Trophoblast cell (in vitro differentiated cells and primary cell): ENCODE results near the gene CAPS.

Experiments used
- DNase-seq, 2 donors: peaks; one replicate each; pipeline ENCODE4 v3.0.0-alpha.2; 2016
- H2AFZ ChIP-seq: 2 replicates; pipeline ENCODE4 v1.6.1; 2013; ENCODE audit warnings: low read length, moderate library complexity, mild to moderate bottlenecking; ENCODE audit not compliant: insufficient read depth, poor library complexity
- H2AK5ac ChIP-seq: 2 replicates; pipeline ENCODE4 v1.6.1; 2013; ENCODE audit warnings: mild to moderate bottlenecking, low read length
- H2BK120ac ChIP-seq: 2 replicates; pipeline ENCODE4 v1.6.1; 2013; ENCODE audit warnings: low read length, mild to moderate bottlenecking, moderate library complexity; ENCODE audit not compliant: insufficient read depth, poor library complexity
- H2BK12ac ChIP-seq: 2 replicates; pipeline ENCODE4 v1.6.1; 2013; ENCODE audit warnings: mild to moderate bottlenecking, low read length, moderate library complexity
- H2BK5ac ChIP-seq: 2 replicates; pipeline ENCODE4 v1.6.1; 2013; ENCODE audit warnings: low read length, low read depth, moderate library complexity, mild to moderate bottlenecking; ENCODE audit not compliant: poor library complexity
- H3K14ac ChIP-seq: 2 replicates; pipeline ENCODE4 v1.6.1; 2013; ENCODE audit warnings: mild to moderate bottlenecking, low read length
- H3K18ac ChIP-seq: 2 replicates; pipeline ENCODE4 v1.6.1; 2013; ENCODE audit warnings: mild to moderate bottlenecking, low read length
- H3K23ac ChIP-seq: 2 replicates; pipeline ENCODE4 v1.6.1; 2013; ENCODE audit warnings: low read length
- H3K27ac ChIP-seq: 2 replicates; pipeline ENCODE4 v1.5.1; 2013; ENCODE audit warnings: low read depth, mild to moderate bottlenecking, inconsistent platforms, low read length, moderate library complexity
- H3K27me3 ChIP-seq: 2 replicates; pipeline ENCODE4 v1.6.1; 2013; ENCODE audit warnings: inconsistent platforms, mild to moderate bottlenecking, low read length, moderate library complexity; ENCODE audit not compliant: insufficient read depth
- H3K36me3 ChIP-seq, 2 experiments: 1 replicate in 1 of 2; 2 replicates in 1 of 2; pipeline ENCODE4 v1.6.1; 2013; ENCODE audit warnings: low read length in 2 of 2, mild to moderate bottlenecking in 2 of 2, moderate library complexity in 1 of 2; ENCODE audit not compliant: insufficient read depth in 2 of 2, control insufficient read depth in 1 of 2
- H3K4ac ChIP-seq: 2 replicates; pipeline ENCODE4 v1.6.1; 2013; ENCODE audit warnings: low read depth, mild to moderate bottlenecking, low read length, moderate library complexity
- H3K4me1 ChIP-seq, 2 experiments: 1 replicate in 1 of 2; 2 replicates in 1 of 2; pipeline ENCODE4 v1.6.1; 2013; ENCODE audit warnings: low read length in 2 of 2, mild to moderate bottlenecking in 2 of 2, moderate library complexity in 1 of 2; ENCODE audit not compliant: insufficient read depth in 2 of 2, control insufficient read depth in 1 of 2
- H3K4me2 ChIP-seq: 2 replicates; pipeline ENCODE4 v1.6.1; 2013; ENCODE audit warnings: inconsistent platforms, mild to moderate bottlenecking, low read length, moderate library complexity
- H3K4me3 ChIP-seq: 2 replicates; pipeline ENCODE4 v1.5.1; 2013; ENCODE audit warnings: mild to moderate bottlenecking, low read depth, low read length, inconsistent platforms
- H3K79me1 ChIP-seq: one replicate; pipeline ENCODE4 v1.6.1; 2013; ENCODE audit warnings: low read length
- H3K79me2 ChIP-seq: 2 replicates; pipeline ENCODE4 v1.6.1; 2013; ENCODE audit warnings: low read length, mild to moderate bottlenecking; ENCODE audit not compliant: control insufficient read depth, insufficient read depth, poor library complexity
- H3K9ac ChIP-seq: 2 replicates; pipeline ENCODE4 v1.6.1; 2013; ENCODE audit warnings: mild to moderate bottlenecking, low read length
- H3K9me3 ChIP-seq: 2 replicates; pipeline ENCODE4 v1.6.1; 2013; ENCODE audit warnings: low read depth, mild to moderate bottlenecking, control low read depth, inconsistent platforms, low read length; ENCODE audit not compliant: insufficient read depth
- H4K12ac ChIP-seq: 2 replicates; pipeline ENCODE4 v1.6.1; 2013; ENCODE audit warnings: low read depth, mild to moderate bottlenecking, low read length, moderate library complexity
- H4K8ac ChIP-seq: 2 replicates; pipeline ENCODE4 v1.6.1; 2013; ENCODE audit warnings: low read depth, mild to moderate bottlenecking, low read length, moderate library complexity
- H4K91ac ChIP-seq: one replicate; pipeline ENCODE4 v1.6.1; 2013; ENCODE audit warnings: low read depth, mild to moderate bottlenecking, low read length, moderate library complexity
- WGBS: extraction: QIAGEN DNeasy Blood & Tissue Kit; methylation state at CpG from one replicate; pipeline ENCODE4 v1.1.7; 2013; ENCODE audit warnings: missing lambda C conversion rate; ENCODE audit not compliant: insufficient read length, insufficient coverage; ENCODE audit errors: extremely low coverage; 5-methylcytosine and 5-hydroxymethylcytosine counted together

Gene CAPS

DNA sequence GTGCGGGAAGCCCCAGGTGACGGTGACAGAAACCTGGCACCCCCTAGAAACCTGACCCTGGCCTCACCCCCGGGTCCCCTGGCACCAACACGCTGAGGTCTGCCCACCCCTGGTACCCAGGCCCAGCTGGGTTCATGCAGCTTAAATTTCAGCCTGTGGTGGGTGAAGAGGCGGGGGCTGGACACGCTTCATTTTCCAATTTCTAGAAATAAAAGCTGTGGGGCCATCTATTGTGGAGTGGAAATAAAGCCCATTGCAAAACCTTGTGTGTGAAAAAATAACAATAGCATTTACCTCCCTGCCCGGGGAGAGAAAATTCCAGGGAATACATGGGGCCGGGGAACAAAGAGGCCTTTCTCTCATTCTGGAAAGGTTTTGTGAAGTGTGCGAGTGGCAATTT, 36.2 kb upstream of the CAPS start:
- Histone ChIP-seq H3K4ac (no peak overlapping the region), H3K4me1 (peaks cover 0 to 5% of the 10 kb centered on the region in 2 experiments), H2BK12ac (no peak overlapping the region), H3K23ac (no peak overlapping the region), H3K4me2 (no peak overlapping the region), H2BK5ac (no peak overlapping the region), H2AK5ac (no peak overlapping the region), H3K9me3 (no peaks in the 10 kb centered on the region), H3K79me1 (no peaks in the 10 kb centered on the region), H2BK120ac (no peak overlapping the region), H3K4me3 (no peak overlapping the region), H3K9ac (no peak overlapping the region), H3K14ac (no peak overlapping the region), H3K79me2 (no peaks in the 10 kb centered on the region), H4K8ac (no peak overlapping the region), H3K27me3 (no peaks in the 10 kb centered on the region), H2AFZ (no peak overlapping the region), H3K18ac (no peak overlapping the region), H4K91ac (no peak overlapping the region), H3K36me3 (no peaks in the 10 kb centered on the region), H3K27ac (no peak overlapping the region), H4K12ac (no peak overlapping the region)
- WGBS: no CpG with 5 or more reads among the region's 9 CpGs
- no peak for DNase-seq

DNA sequence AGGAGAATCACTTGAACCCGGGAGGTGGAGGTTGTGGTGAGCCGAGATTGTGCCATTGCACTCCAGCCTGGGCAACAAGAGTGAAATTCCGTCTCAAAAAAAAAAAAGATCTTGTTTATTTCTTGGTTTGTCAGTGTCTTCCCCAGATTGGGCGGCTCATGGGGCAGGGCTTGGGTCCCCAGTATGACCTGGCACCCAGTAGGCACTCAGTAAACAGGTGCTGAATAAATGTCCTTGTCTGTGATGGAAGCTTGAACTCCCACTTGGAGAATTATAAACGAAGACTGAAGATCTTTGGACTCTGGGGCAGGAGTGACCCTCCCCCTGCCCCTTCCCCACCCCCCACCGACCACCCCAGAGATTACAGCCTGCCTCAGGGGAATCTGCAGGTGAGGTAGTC, 33.9 kb upstream of the CAPS start:
- H3K9ac ChIP-seq: no peak overlapping the region
- DNase-seq: no peak
- H3K27ac ChIP-seq: no peak overlapping the region
- H4K91ac ChIP-seq: no peak overlapping the region
- H3K9me3 ChIP-seq: no peaks in the 10 kb centered on the region
- no peaks in the 10 kb centered on the region for H3K79me1 ChIP-seq
- H2AK5ac ChIP-seq: no peak overlapping the region
- no peak overlapping the region for H3K4me3 ChIP-seq
- no peak overlapping the region for H2BK120ac ChIP-seq
- peaks cover 0 to 5% of the 10 kb centered on the region in 2 experiments for H3K4me1 ChIP-seq
- no peak overlapping the region for H3K14ac ChIP-seq
- H3K79me2 ChIP-seq: no peaks in the 10 kb centered on the region
- H3K4ac ChIP-seq: no peak overlapping the region
- no peak overlapping the region for H4K12ac ChIP-seq
- no peak overlapping the region for H2BK5ac ChIP-seq
- H3K27me3 ChIP-seq: no peaks in the 10 kb centered on the region
- no peak overlapping the region for H3K18ac ChIP-seq
- H3K36me3 ChIP-seq: no peaks in the 10 kb centered on the region
- no peak overlapping the region for H3K23ac ChIP-seq
- no peak overlapping the region for H2AFZ ChIP-seq
- H2BK12ac ChIP-seq: no peak overlapping the region
- WGBS: no CpG with 5 or more reads among the region's 6 CpGs
- H4K8ac ChIP-seq: no peak overlapping the region
- no peak overlapping the region for H3K4me2 ChIP-seq

DNA sequence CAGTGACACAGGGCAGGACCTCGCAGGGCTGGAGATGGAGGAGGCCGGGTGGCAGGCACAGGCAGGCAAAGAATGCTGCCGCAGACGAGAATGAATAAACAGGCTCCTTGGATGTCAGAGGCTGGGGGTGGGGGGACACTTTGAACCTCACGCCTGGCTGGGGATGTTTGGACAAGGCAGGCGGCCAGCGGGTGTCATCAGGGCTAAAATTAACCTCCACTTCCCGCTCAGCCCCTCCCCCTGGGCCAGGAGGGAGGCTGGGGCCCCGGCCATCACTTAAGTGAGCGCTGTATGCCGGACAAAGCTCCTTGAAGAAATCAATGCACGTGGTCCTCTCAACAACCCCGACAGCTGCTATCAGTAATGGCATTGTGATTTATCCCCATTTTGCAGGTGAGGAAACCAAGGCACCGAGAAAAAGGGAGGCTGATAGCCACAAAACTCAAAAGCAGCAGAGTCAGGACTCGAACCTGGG, 33.4 kb upstream of the CAPS start:
- no peaks in the 10 kb centered on the region for H3K36me3 ChIP-seq
- peaks cover 0 to 5% of the 10 kb centered on the region in 2 experiments for H3K4me1 ChIP-seq
- no peak overlapping the region for H3K9ac ChIP-seq
- no peak overlapping the region for H3K4me2 ChIP-seq
- no peak overlapping the region for H3K4me3 ChIP-seq
- no peak overlapping the region for H2BK120ac ChIP-seq
- H3K4ac ChIP-seq: no peak overlapping the region
- H3K27ac ChIP-seq: no peak overlapping the region
- no peak overlapping the region for H2AFZ ChIP-seq
- no peak overlapping the region for H2BK5ac ChIP-seq
- H3K18ac ChIP-seq: no peak overlapping the region
- no peaks in the 10 kb centered on the region for H3K27me3 ChIP-seq
- no peak for DNase-seq
- H4K12ac ChIP-seq: no peak overlapping the region
- H3K79me2 ChIP-seq: no peaks in the 10 kb centered on the region
- H2BK12ac ChIP-seq: no peak overlapping the region
- no peaks in the 10 kb centered on the region for H3K9me3 ChIP-seq
- H2AK5ac ChIP-seq: no peak overlapping the region
- no CpG with 5 or more reads among the region's 15 CpGs for WGBS
- no peak overlapping the region for H3K14ac ChIP-seq
- H3K23ac ChIP-seq: no peak overlapping the region
- no peaks in the 10 kb centered on the region for H3K79me1 ChIP-seq
- no peak overlapping the region for H4K91ac ChIP-seq
- H4K8ac ChIP-seq: no peak overlapping the region

DNA sequence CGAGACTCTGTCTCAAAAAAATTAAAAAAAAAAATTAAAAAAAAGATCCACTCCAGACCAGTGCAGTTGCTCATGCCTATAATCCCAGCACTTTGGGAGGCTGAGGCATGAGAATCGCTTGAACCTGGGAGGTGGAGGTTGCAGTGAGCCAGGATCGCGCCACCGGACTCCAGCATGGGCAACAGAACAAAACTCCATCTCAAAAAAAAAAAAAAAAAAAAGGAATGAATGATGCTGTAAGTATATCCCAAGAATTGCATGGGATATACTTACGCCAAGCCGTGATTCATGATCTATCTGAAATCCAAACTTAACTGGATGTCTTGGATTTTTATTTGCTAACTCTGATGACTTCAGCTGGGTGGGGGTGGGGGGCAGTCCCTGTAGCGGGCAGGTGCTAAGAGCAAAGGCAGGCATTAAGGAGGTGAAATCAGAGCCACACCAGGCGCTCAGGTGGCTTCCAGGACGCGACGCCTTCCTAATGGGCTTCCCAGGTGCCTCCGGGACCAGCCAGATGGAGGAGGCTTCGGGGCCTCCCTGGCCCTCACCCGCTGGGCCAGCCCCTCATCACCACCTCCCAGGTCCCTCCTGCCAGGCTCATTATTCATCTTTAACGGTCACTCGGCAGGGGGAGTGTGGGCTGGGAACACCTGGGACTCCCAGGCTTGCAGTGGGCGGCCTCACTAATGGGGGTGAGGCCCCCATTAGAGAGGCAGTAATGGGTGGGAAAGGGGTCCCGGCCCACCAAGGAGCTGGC, 32.3 kb upstream of the CAPS start:
- Histone ChIP-seq H3K14ac (no peak overlapping the region), H3K4ac (no peak overlapping the region), H2AFZ (no peak overlapping the region), H4K12ac (no peak overlapping the region), H4K91ac (no peak overlapping the region), H2AK5ac (no peak overlapping the region), H3K27me3 (no peaks in the 10 kb centered on the region), H2BK120ac (no peak overlapping the region), H3K4me2 (no peak overlapping the region), H3K79me1 (no peaks in the 10 kb centered on the region), H2BK12ac (no peak overlapping the region), H3K4me1 (peaks cover 0 to 5% of the 10 kb centered on the region in 2 experiments), H3K27ac (no peak overlapping the region), H3K9ac (no peak overlapping the region), H2BK5ac (no peak overlapping the region), H4K8ac (no peak overlapping the region), H3K9me3 (no peaks in the 10 kb centered on the region), H3K79me2 (no peaks in the 10 kb centered on the region), H3K23ac (no peak overlapping the region), H3K4me3 (no peak overlapping the region), H3K36me3 (no peaks in the 10 kb centered on the region), H3K18ac (no peak overlapping the region)
- no CpG with 5 or more reads among the region's 19 CpGs for WGBS
- no peak for DNase-seq
